RWPE1 (cell line): ENCODE measurements around the gene CDH13.

Source experiments
- CTCF ChIA-PET: fragments of 350-600 bp; sonication (Branson Sonifier 250); formaldehyde crosslinking; extraction: SDS; loops from one replicate; lab custom pipeline; 2021; lab: Yijun Ruan, JAX
- POLR2A ChIA-PET: fragments of 400-600 bp; formaldehyde crosslinking; extraction: SDS; loops from one replicate; lab custom pipeline; 2020; ENCODE audit warnings: antibody characterized with exemption; ENCODE audit not compliant: low non-redundant PET; lab: Yijun Ruan, JAX
- DNase-seq: peaks from one replicate; pipeline ENCODE4 v3.0.0; 2012; ENCODE audit warnings: low spot score
- H3K27ac ChIP-seq: fragments of 450-650 bp; 2 replicates; pipeline ENCODE4 v1.5.1; 2017
- TF ChIP-seq, protein P1 (sequence below): fragments of 450-650 bp; conservative IDR thresholded peaks from 2 replicates; pipeline ENCODE4 v1.5.1; 2017; ENCODE audit warnings: low read depth, mild to moderate bottlenecking

CDH13 gene

DNA sequence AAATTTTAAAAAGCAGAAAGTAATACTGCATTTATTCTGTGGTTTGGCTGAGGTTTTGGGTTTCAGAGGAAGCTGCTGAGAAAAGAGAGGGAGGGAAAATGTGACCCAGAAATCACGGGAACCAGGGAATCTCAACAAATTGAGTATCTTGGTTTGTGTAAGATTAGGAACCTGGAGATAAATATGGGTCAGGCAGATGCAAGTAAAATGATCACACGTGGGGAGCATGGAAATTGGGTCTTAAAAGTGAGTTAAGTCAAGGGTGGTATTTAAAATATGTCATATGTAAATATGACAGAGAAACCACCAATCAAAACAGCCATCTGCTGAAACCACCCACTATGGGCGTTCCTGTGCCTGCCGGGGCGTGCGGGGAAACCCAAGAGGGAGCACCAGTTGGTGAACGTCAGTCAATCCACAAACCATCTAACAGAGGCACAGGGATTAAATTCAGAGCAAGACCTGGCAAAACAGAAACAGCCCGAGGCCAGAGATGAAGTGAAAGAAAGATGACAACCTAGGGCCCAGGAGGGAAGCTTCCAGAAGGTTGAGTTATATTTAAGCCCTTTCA lies 33.4 kb downstream of the CDH13 start:
- TF ChIP-seq, protein P1, sequence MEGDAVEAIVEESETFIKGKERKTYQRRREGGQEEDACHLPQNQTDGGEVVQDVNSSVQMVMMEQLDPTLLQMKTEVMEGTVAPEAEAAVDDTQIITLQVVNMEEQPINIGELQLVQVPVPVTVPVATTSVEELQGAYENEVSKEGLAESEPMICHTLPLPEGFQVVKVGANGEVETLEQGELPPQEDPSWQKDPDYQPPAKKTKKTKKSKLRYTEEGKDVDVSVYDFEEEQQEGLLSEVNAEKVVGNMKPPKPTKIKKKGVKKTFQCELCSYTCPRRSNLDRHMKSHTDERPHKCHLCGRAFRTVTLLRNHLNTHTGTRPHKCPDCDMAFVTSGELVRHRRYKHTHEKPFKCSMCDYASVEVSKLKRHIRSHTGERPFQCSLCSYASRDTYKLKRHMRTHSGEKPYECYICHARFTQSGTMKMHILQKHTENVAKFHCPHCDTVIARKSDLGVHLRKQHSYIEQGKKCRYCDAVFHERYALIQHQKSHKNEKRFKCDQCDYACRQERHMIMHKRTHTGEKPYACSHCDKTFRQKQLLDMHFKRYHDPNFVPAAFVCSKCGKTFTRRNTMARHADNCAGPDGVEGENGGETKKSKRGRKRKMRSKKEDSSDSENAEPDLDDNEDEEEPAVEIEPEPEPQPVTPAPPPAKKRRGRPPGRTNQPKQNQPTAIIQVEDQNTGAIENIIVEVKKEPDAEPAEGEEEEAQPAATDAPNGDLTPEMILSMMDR: no peak
- no peak overlapping the region for H3K27ac ChIP-seq
- POLR2A ChIA-PET: interaction anchor here (0.7 kb wide), 1 partner anchor 1496 kb away, joined by 3 read pairs; no protein-coding TSS in a partner anchor
- CTCF ChIA-PET: no interaction called here
- DNase-seq: no peak

DNA sequence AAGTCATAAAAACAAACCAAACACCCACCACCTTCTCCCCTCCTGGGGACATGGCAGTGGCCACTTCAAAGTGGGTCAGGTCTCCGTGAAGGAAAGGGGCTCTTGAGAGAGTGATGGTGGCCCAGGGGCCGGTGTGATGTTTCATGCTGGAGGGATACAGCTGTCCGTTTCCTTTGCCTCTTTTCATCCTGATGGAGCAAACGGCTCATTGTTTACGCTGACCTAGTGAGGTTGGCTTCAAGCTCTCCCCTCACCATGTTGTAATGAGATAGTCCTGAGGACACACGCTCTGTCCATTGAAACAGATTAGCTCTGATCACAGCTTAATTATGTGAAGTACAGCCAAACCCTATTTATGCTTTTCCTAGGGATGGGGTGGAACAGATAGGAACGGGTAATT lies 34.2 kb downstream of the CDH13 start:
- ChIA-PET POLR2A (interaction anchor here (0.7 kb wide), 1 partner anchor 1497 kb away, joined by 3 read pairs; no protein-coding TSS in a partner anchor), CTCF (interaction anchor here (0.7 kb wide), 1 partner anchor 101 kb away, joined by 3 read pairs; no protein-coding TSS in a partner anchor)
- TF ChIP-seq, protein P1: no peak
- no peak overlapping the region for H3K27ac ChIP-seq
- no peak for DNase-seq

DNA sequence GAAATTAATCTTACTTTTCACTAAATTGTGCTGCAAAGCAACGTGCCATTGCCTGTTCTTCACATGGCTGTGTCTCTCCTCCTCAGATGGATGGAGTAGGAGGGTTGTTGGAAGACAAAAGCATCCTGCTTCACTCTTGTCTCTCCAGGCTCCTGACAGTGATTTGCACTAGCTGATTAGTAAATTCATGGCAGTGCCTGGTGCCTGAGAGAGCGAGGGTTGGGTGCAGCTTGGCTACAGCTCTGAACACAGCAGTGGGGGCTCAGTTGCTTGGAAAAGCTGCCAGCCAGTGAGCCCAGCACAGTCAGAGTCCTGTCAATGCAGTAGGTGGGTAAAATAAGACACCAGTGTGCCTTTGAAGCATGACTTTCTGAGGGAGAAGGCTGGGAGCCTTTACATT lies 37.4 kb downstream of the CDH13 start:
- ChIA-PET POLR2A (no interaction called here), CTCF (no interaction called here)
- no peak overlapping the region for H3K27ac ChIP-seq
- TF ChIP-seq, protein P1: no peak
- DNase-seq: no peak

DNA sequence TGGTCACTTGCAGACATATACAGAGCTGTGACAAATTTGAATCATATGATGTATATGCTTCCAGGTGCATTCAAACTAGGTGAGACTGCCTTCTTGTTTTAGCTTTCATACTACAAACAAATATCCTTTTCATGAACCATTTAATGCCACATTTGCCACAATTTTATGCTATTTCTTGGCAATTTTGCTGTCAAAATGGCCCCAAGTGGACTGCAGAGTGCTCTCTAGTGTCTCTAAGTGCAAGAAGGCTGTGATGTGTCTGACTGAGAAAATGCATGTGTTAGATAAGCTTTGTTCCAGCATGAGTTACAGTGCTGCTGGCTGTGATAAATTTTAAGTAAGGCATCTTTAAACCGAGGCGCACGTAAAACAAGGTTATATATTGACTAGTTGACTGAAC lies 38.3 kb downstream of the CDH13 start:
- no peak for DNase-seq
- no peak overlapping the region for H3K27ac ChIP-seq
- TF ChIP-seq, protein P1: no peak
- ChIA-PET POLR2A (no interaction called here), CTCF (no interaction called here)

DNA sequence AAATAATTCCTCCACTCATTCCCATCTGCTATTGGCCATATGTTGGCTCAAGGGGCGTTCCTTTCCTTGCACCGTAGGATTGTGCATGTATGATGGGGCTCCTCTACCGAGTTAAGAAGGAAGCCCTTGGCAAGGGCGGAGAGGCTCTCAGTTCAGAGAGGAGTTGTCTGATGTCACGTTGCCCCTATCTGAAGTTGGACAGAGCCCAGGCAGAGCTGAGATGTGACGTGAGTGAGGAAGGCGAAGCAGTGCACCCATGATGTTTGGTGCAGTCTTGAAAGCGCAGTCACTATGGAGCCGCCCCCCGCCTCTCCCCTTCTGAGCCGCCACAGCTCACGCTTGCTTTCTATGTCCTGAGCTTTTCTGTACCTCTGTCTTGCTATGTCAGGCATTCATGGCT lies 40.7 kb downstream of the CDH13 start:
- no peak overlapping the region for H3K27ac ChIP-seq
- DNase-seq: no peak
- POLR2A ChIA-PET: no interaction called here
- TF ChIP-seq, protein P1: no peak
- CTCF ChIA-PET: interaction anchor here (0.7 kb wide), 1 partner anchor 1141 kb away, joined by 3 read pairs; no protein-coding TSS in a partner anchor

DNA sequence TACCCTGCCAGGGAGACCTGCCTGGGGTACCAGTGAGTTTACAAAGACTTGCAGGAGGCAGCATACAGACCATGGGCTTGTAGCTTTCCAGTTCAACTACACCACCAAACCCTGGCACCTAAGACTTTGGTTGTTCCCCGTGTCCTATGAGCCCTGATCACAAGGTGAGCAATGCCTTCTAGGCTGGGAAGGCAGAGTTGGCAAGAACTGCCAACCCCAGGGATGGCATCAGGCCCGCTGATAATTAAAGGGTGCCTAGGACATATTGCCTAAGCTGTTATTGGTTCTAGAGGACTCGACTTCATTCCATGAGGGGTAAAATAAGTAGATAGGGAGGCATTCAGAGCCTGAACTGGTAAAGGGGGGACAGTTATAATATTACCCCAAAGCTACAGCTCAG lies 41.3 kb downstream of the CDH13 start:
- ChIA-PET POLR2A (no interaction called here), CTCF (interaction anchor here (0.5 kb wide), 1 partner anchor 162 kb away, joined by 4 read pairs; no protein-coding TSS in a partner anchor)
- no peak for DNase-seq
- TF ChIP-seq, protein P1: no peak
- no peak overlapping the region for H3K27ac ChIP-seq
